HepG2 (cell line): ENCODE results near the gene FOXN3.

Experiments used
- ARHGAP35 ChIP-seq: sonication (generic); formaldehyde crosslinking; IDR thresholded peaks from 2 replicates; pipeline ENCODE4 v1.9.0; 2022; ENCODE audit warnings: mild to moderate bottlenecking, inconsistent platforms, moderate library complexity, missing genetic modification reagents, borderline replicate concordance
- CBFB ChIP-seq: sonication (generic); formaldehyde crosslinking; IDR thresholded peaks from 2 replicates; pipeline ENCODE4 v1.4.0; 2020; ENCODE audit warnings: missing genetic modification reagents
- CHD2 ChIP-seq: IDR thresholded peaks from 2 replicates; pipeline ENCODE4 v1.6.1; 2011; ENCODE audit warnings: low read depth, low read length, improper control_type of control experiment
- CSRNP2 ChIP-seq: sonication (generic); formaldehyde crosslinking; conservative IDR thresholded peaks from 2 replicates; pipeline ENCODE4 v1.8.0; 2022; ENCODE audit warnings: low read depth, missing genetic modification reagents
- CTCF ChIP-seq: sonication (generic); formaldehyde crosslinking; IDR thresholded peaks from 2 replicates; pipeline ENCODE4 v1.5.0; 2020; ENCODE audit warnings: mild to moderate bottlenecking, missing genetic modification reagents, moderate library complexity
- HIVEP1 ChIP-seq: sonication (generic); formaldehyde crosslinking; IDR thresholded peaks from 2 replicates; pipeline ENCODE4 v1.4.0; 2020; ENCODE audit warnings: mild to moderate bottlenecking, missing genetic modification reagents
- MAX ChIP-seq: IDR thresholded peaks from 2 replicates; pipeline ENCODE4 v1.6.1; 2012; ENCODE audit warnings: inconsistent platforms
- MYC ChIP-seq: sonication (generic); formaldehyde crosslinking; IDR thresholded peaks from 2 replicates; pipeline ENCODE4 v1.9.0; 2021; ENCODE audit warnings: missing genetic modification reagents, borderline replicate concordance
- PBX3 ChIP-seq: sonication (generic); formaldehyde crosslinking; IDR thresholded peaks from 2 replicates; pipeline ENCODE4 v1.8.1; 2023; ENCODE audit warnings: missing genetic modification reagents, inconsistent platforms, borderline replicate concordance
- POLR2A ChIP-seq, 2 experiments: IDR thresholded peaks; 2 replicates each; pipeline ENCODE4 v1.6.1; 2011; ENCODE audit warnings: low read depth in 2 of 2, low read length in 2 of 2, mild to moderate bottlenecking in 1 of 2, moderate library complexity in 1 of 2; ENCODE audit not compliant: insufficient read depth in 1 of 2
- REXO4 ChIP-seq: sonication (generic); formaldehyde crosslinking; IDR thresholded peaks from 2 replicates; pipeline ENCODE4 v1.8.0; 2022; ENCODE audit warnings: missing genetic modification reagents, mild to moderate bottlenecking, borderline replicate concordance
- ZNF264 ChIP-seq: sonication (generic); formaldehyde crosslinking; IDR thresholded peaks from 2 replicates; pipeline ENCODE4 v1.4.0; 2020; ENCODE audit warnings: missing genetic modification reagents
- ZNF589 ChIP-seq: sonication (generic); formaldehyde crosslinking; conservative IDR thresholded peaks from 2 replicates; pipeline ENCODE4 v1.8.0; 2022; ENCODE audit warnings: mild to moderate bottlenecking, moderate library complexity, missing genetic modification reagents

GRCh38 chr14:89268514-89268913, 148.5 kb downstream of the FOXN3 start:
- TF ChIP-seq CTCF (CRISPR knock-in tag), result no peak
- TF ChIP-seq PBX3, result no peak
- no peak for TF ChIP-seq MYC (CRISPR knock-in tag)
- TF ChIP-seq CSRNP2 (CRISPR knock-in tag), result no peak
- no peak for TF ChIP-seq MAX
- TF ChIP-seq ZNF589 (CRISPR knock-in tag), result no peak
- TF ChIP-seq POLR2A (IDR thresholded peaks at IDR 0.05; ENCODE audit: insufficient read depth in 1 of 2, low read depth in 2 of 2, low read length in 2 of 2), result no peak
- TF ChIP-seq CBFB (CRISPR knock-in tag), result no peak
- TF ChIP-seq ARHGAP35, result no peak
- no peak for TF ChIP-seq REXO4 (CRISPR knock-in tag)
- TF ChIP-seq CHD2, result no peak
- TF ChIP-seq ZNF264 (CRISPR knock-in tag), result no peak
- TF ChIP-seq HIVEP1, result no peak
